Non-pigmented ciliary epithelial cell (primary cell): ENCODE data around the gene COX8A.

Experiments used
- DNase-seq: peaks from one replicate; pipeline ENCODE4 v3.0.0-alpha.2; 2010; ENCODE audit warnings: low read depth

The COX8A gene

GRCh38 chr11:64003807-64004589, 29.6 kb downstream of the COX8A start:
- DNase-seq, result no peak

DNA sequence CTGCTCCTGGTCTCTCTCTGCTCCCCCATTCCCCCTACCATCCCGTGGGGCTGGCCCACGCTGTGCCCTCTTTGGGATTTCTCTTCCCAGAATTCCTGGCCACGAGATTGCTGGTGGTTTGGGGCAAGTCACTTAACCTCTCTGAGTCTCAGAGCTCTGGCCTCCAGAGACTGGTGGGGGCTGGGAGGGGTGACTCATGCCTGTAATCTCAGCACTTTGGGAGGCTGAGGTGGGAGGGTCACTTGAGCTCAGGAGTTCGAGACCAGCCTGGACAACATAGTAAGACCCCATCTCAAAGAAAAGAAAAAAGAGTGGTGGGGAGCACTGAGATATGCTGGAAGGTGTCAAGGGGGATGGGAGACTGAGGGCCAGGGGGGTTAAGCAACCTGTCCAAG, 30.2 kb downstream of the COX8A start:
- no peak for DNase-seq

DNA sequence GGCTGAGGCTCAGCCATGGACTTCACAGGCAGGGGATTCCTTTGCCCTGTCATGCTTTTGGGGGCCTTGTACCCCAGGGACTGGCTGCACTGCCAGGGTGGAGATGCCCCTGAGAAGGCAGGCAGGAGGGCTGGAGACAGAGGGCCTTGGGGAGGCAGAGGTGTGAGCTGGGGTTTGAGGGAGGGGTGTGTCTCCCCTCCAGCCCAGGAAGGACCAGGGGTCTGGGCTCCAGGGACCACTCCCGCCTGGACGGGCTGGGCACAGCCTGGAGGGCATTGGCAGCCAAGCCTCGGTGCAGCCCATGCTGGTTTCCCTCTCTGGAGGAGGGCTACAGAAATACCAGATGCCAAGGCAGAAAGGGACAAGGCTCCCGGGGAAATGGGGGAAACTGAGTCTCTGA, 31.3 kb downstream of the COX8A start:
- DNase-seq, result no peak

- DNase-seq, result no peak
These were observed 32.0 kb downstream of the COX8A start for GRCh38 chr11:64006398-64006797.

DNA sequence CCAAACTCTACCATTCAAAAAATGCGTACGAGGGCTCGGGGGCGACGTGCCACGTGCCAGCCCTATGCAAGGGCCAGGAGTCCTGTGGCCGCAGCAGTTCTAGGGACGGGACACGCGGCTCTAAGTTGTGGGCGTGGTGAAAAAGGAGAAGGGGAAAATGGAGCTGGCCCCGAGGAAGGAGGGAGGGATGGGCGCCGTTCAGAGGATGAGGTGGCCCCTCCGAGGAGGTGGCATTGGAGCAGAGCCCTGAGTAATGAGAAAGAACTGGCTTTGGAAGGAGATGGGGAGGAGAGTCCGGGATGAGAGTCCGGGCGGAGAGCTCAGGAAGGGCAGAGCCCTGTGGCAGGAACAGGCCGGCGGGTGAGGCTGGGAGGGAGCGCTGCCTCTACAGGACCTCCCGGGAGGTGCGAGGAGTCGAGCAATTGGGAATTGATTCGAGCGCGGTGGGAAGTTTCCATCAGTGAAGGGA, 32.8 kb downstream of the COX8A start:
- no peak for DNase-seq

DNA sequence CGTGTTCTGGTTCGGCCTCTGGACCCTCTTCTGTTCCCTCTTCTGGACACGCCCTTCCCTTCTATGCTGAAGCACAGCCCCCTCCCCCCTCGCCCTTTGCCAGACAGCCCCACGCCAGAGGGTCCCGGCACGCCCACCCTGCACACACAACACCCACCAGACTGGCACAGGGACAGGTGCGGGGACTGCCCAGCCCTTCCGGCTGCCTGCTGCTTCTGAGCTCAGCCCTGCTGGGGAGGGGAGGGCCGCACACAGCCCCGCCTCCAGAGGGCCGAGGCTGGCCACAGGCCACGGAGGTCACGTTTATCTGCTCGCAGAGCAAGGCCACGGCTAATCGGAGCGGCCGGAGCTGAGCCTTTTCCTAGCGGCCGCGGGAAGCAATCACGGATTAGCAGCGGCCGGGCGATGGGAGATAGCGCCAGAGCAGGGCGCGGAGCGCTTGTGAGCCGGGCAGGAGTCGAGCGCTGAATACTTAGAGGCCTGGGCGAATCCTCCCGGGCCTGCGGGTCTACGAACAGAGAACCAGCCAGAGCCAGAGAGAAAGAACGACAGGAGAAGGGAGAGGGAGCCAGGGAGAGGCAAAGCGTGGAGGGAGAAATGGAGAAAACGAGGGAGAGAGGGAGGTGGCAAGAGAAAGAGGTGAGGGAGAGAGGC, 33.3 kb downstream of the COX8A start:
- DNase-seq, result no peak

- DNase-seq, result no peak
These were observed 34.0 kb downstream of the COX8A start for GRCh38 chr11:64008283-64008913.

DNA sequence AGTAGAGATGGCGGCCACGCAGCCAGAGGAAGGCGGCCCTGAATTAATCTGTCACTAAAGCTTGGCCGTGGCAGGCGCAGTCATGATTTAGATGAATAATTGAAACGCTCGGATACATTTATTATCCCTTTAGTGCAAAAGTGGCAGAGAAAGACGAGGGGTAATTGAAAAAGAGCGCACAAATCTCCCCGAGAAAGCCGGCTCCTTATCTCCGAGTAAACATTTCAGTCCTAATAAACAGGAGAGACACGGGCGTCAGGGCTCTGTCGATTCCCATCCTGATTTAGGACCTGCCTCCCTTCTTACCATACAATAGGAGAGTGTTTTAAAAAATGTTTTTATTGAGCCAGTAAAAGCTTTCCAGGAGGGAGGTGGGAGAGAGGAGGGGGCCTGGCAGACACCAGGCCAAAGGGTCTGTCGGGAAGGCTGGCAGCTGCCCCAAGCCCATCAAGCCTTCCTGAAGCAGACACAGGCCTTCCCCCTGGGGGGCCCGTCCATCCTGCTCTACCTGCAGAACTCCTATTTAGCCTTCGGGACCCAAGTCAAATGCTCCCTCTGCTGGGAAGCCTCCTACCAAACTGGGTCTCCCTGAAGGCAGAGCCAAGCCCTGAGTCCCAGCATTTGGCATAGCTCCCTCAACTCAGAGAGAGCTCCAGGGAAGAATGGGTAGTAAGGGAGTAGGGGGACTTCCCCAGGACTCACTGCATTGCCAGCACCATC, 34.7 kb downstream of the COX8A start:
- no peak for DNase-seq

- no peak for DNase-seq
These were observed 35.3 kb downstream of the COX8A start for GRCh38 chr11:64009710-64010109.

- DNase-seq, result no peak
These were observed 36.4 kb downstream of the COX8A start for GRCh38 chr11:64010783-64011182.

- no peak for DNase-seq
These were observed 37.0 kb downstream of the COX8A start for GRCh38 chr11:64011371-64011770.

DNA sequence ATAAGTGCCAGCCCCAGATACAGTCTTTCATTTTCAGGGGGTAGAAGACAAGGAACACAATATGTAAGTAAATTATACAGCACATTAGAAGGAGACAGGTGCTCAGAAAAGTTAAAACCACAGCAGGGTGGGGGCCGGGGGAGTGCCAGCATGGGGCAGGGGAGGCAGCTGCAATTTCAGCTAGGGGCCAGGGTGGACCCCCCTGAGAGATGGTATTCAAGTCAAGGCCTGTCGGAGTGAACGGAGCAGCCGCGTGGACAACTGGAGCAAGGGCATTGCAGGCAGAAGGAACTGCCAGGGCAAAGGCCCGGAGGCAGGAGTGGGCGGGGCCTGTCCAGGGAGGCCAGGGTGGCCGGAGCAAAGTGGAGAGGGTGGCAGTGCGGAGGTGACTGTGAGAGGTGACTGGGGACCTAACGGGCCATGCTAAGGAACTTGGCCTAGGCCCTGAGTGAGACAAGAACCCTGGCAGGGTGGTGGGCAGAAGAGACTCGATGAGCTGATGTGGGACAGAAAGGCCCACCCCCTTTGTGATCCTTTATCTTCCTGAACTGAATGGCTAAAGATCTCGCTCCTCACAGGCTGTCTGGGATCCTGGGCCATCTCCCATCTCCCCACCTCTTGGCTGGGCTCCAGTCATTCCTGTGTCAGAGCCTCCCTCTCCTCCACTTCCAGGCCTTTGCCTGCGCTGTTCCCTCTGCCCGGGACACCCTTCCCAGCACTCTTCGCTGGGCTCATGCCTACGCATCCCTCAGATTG, 38.9 kb downstream of the COX8A start:
- DNase-seq, result no peak

- no peak for DNase-seq
These were observed 39.9 kb downstream of the COX8A start for GRCh38 chr11:64014356-64014755.

GRCh38 chr11:64015510-64015909, 41.1 kb downstream of the COX8A start:
- no peak for DNase-seq

DNA sequence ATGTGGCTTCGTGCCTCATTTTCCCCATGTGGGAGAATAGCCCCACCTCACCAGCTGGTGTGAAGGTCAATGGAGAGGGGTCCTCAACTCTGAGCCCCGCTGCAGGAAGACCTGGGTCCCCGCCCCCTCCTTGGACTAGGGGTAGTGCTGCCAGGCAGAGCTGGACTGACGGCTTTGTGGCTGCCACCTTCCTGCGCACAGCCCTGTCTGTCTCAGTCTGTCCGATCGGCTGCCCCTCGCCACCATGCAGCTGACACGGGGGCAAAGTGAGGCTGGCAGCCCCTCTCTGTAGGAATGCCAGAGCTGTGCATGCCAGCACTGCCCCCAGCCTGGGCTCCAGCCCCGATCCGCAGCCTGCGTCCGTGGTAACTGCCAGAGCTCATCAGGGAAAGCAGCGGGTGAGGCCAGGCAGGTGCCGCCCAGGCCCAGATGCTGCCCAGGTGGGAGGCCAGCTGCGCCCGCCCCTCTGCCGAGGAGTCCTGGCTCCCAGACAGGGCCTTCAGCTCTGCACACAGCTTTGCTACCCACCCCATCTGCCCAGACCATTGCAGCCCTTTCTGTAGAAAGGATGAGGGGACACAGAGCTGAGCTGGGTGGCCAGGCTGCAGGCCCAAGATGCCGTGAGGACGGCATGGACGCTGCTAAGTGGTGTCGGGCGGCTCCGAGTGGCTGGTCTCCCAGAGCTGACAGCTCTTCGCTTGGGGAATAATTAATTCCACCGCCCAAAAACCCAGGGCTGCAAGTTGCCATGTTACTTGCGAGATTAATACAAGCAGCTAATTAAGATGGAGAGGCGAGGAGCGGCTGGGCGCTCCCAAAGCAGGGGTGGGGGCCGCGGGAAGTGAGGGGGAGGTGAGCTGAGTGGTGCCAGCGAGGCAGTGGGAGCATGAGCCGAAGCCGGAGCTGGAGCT, 41.8 kb downstream of the COX8A start:
- DNase-seq, result no peak

DNA sequence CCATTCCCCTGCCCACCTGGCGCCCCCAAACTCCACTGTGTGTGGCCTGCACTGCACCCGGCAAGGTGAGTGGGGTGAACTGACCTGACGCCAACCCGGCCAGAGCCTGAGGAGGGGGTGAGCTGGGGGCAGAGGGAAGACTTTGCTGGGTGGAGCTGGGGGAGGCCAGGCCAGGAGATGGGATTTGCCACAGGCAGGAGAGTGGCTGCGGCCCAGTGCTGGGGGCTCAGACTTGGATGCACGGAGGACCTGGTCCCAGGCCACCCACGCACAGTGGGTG, 43.5 kb downstream of the COX8A start:
- no peak for DNase-seq

- DNase-seq, result no peak
These were observed 43.9 kb downstream of the COX8A start for GRCh38 chr11:64018310-64018709.

DNA sequence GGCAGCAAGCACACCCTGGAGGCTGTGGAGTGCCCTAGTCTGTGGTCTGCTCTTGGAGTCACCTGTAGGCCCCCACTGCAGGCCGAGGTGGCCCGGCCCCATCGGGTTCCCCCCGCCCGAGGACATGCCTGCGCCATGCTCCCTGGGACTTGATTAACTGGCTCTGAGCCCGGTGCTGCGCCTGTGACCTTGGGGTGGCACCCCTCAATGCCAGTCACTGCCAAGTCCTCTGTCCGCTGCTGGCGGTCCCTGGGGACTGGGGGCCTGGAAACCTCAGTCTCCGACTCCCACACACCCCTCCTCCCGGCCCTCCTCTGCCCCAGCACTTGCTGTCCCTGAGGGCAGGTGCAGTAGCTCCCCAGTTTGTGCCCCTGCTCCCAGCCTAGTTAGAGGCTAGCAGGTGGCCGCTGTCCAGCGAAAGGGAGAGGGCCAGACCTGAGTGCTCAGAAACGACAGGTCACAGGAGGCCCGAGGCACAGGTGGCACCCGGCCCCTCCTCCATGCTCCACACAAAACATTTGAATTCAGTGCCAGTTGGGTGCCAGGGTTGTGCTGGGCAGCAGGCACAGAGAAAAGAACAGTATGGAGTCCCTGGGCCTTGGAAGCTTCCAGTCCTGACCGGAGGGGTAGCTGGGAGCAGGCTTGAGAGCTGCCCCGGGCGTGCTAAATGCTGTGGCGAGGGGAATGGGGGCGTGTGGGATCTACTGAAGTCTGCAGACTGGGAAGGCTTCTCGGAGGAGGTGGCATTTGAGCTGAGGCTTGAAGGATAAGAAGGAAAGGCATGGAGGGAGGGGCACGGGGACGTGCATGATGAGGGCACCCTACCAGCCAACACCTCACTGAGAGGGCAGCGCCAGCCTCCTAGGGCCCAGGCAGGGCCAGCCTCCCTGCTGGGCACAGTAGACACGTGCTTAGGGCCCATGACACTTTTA, 45.0 kb downstream of the COX8A start:
- DNase-seq, result no peak

DNA sequence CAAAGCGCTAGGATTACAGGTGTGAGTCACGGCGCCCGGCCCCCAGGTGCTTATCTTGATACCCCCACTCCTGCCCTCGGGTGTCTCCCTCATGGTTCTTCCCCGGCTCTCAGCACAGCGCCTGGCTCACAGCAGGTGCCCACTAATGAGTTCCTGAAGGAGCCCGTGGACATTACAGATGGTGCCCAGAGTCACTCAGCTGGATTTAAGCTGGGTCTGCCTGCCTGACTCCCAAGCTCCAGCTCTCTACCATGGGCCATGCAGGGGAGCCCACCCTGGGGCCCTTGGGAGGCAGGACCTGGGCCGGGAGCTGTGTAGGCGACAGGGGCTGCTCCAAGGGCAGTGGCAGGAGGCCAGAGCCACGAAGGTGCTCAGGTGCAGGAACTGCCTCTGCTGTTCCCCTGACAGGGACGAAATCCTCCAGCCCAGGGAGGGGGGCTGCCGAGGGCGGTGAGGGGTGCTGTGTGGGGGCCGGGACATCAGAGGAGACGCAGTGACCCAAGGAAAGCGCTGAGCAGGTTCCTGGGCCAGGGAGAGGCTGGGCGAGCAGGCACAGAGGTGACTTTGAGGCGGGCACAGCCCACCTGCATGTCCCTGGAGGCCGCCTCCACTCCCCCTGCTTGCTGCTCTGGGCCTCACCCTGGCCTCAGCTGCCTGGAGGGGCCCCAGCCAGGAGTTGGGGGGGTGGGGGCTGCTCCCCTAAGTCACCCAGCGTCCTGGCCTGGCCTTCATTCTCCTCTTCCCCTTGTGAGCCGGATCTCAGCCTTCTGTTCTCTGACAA, 46.7 kb downstream of the COX8A start:
- no peak for DNase-seq
